GM12872 (cell line): ENCODE measurements around the gene COL11A2.

Experiments used
- CTCF ChIP-seq: IDR thresholded peaks from 3 replicates; pipeline ENCODE4 v1.5.1; 2011; ENCODE audit warnings: low read depth, mild to moderate bottlenecking, low read length, moderate library complexity; ENCODE audit not compliant: insufficient read depth

The COL11A2 gene

GRCh38 chr6:33177552-33178446 is 14.5 kb downstream of the COL11A2 start:
- no peak for TF ChIP-seq CTCF

- TF ChIP-seq CTCF, result no peak
Measured at GRCh38 chr6:33176906-33177305, 15.4 kb downstream of the COL11A2 start.

- TF ChIP-seq CTCF, result 0 out of 3 replicates have a peak, but pooled peaks have one; percentile 9
Measured at GRCh38 chr6:33175436-33176069, 16.7 kb downstream of the COL11A2 start.

- TF ChIP-seq CTCF, result no peak
Measured at GRCh38 chr6:33174784-33175183, 17.5 kb downstream of the COL11A2 start.

- no peak for TF ChIP-seq CTCF
Measured at GRCh38 chr6:33173535-33174180, 18.6 kb downstream of the COL11A2 start.

- TF ChIP-seq CTCF, result peak; percentile 84
Measured at GRCh38 chr6:33172688-33173534, 19.4 kb downstream of the COL11A2 start.
